ENCODE data around the gene PLRG1. TPM values are rescaled to one million over a fixed set of nuclear protein-coding genes. Genes with fewer than 3 reads are reported as not detected.

Gene PLRG1
- polyA plus RNA-seq, 3 donors: 34.6 to 56.1 (median 52.5) TPM

GRCh38 chr4:154574311-154574710, 24.1 kb upstream of the PLRG1 start:
- 100% methylated on average over 1 of the region's 3 CpGs for WGBS (ENCODE audit: insufficient coverage)
- H3K4me1 ChIP-seq (ENCODE audit: control insufficient read depth in 1 of 2, insufficient read depth in 2 of 2, low read length in 2 of 2): no peaks in the 10 kb centered on the region
- H3K27me3 ChIP-seq (ENCODE audit: control insufficient read depth in 2 of 2, insufficient read depth in 2 of 2, low read length in 2 of 2): no peaks in the 10 kb centered on the region
- H3K27ac ChIP-seq (ENCODE audit: low read depth in 1 of 2, low read length in 2 of 2): no peak overlapping the region
- intact Hi-C loops (cut with micrococcal nuclease): no loop called here
- no peaks in the 10 kb centered on the region for H3K36me3 ChIP-seq (replicated peaks in 1 of 2; ENCODE audit: control insufficient read depth in 1 of 2, insufficient read depth in 2 of 2, low read length in 2 of 2)
- no peaks in the 10 kb centered on the region for H3K79me2 ChIP-seq (ENCODE audit: insufficient read depth, low read length)
- H3K36me3 Mint-ChIP-seq: no peaks in the 10 kb centered on the region
- no peak overlapping the region for H3K4me3 ChIP-seq (replicated peaks in 1 of 3; ENCODE audit: low read depth in 2 of 3, low read length in 3 of 3)
- no peak overlapping the region for H3K27ac Mint-ChIP-seq
- H3K27me3 Mint-ChIP-seq (ENCODE audit: low read depth in 3 of 3): peaks cover 0 to 1% (median 0%) of the 10 kb centered on the region in 3 donors
- no peaks in the 10 kb centered on the region for H3K4me1 Mint-ChIP-seq
- no peak overlapping the region for H3K4me2 ChIP-seq (replicated peaks; ENCODE audit: extremely low read depth, low read length, poor library complexity, severe bottlenecking)
- H2AFZ ChIP-seq (ENCODE audit: insufficient read depth, low read depth, low read length, poor library complexity, severe bottlenecking): no peak overlapping the region
- H3K9me3 Mint-ChIP-seq: peaks cover 0 to 2% (median 0%) of the 10 kb centered on the region in 7 donors
- TF ChIP-seq CTCF (IDR thresholded peaks at IDR 0.05): no peak
- H3K4me3 Mint-ChIP-seq: no peak overlapping the region
- no peak for DNase-seq
- no peaks in the 10 kb centered on the region for H3K9me3 ChIP-seq (replicated peaks in 1 of 2; ENCODE audit: control insufficient read depth in 1 of 2, insufficient read depth in 1 of 2, low read length in 2 of 2)
- no peaks in the 10 kb centered on the region for H4K20me1 ChIP-seq (ENCODE audit: insufficient read depth, low read length)
- H3K9ac ChIP-seq (ENCODE audit: insufficient read depth, low read length, poor library complexity, severe bottlenecking): no peak overlapping the region

- Histone ChIP-seq H3K27ac (ENCODE audit: low read depth in 1 of 2, low read length in 2 of 2) (no peak overlapping the region), H3K27me3 (ENCODE audit: control insufficient read depth in 2 of 2, insufficient read depth in 2 of 2, low read length in 2 of 2) (no peaks in the 10 kb centered on the region), H4K20me1 (ENCODE audit: insufficient read depth, low read length) (no peaks in the 10 kb centered on the region), H3K9me3 (replicated peaks in 1 of 2; ENCODE audit: control insufficient read depth in 1 of 2, insufficient read depth in 1 of 2, low read length in 2 of 2) (no peaks in the 10 kb centered on the region), H3K4me3 (replicated peaks in 1 of 3; ENCODE audit: low read depth in 2 of 3, low read length in 3 of 3) (no peak overlapping the region), H3K4me2 (replicated peaks; ENCODE audit: extremely low read depth, low read length, poor library complexity, severe bottlenecking) (no peak overlapping the region), H3K4me1 (ENCODE audit: control insufficient read depth in 1 of 2, insufficient read depth in 2 of 2, low read length in 2 of 2) (no peaks in the 10 kb centered on the region), H3K36me3 (replicated peaks in 1 of 2; ENCODE audit: control insufficient read depth in 1 of 2, insufficient read depth in 2 of 2, low read length in 2 of 2) (no peaks in the 10 kb centered on the region), H3K79me2 (ENCODE audit: insufficient read depth, low read length) (no peaks in the 10 kb centered on the region), H2AFZ (ENCODE audit: insufficient read depth, low read depth, low read length, poor library complexity, severe bottlenecking) (no peak overlapping the region), H3K9ac (ENCODE audit: insufficient read depth, low read length, poor library complexity, severe bottlenecking) (no peak overlapping the region)
- no peak for DNase-seq
- WGBS (ENCODE audit: insufficient coverage): 57% methylated on average over 1 of the region's 5 CpGs
- no peak for TF ChIP-seq CTCF (IDR thresholded peaks at IDR 0.05)
- H3K9me3 Mint-ChIP-seq: peaks cover 0 to 2% (median 0%) of the 10 kb centered on the region in 7 donors
- H3K4me1 Mint-ChIP-seq: no peaks in the 10 kb centered on the region
- H3K4me3 Mint-ChIP-seq: no peak overlapping the region
- no peaks in the 10 kb centered on the region for H3K36me3 Mint-ChIP-seq
- intact Hi-C loops (cut with micrococcal nuclease): no loop called here
- H3K27me3 Mint-ChIP-seq (ENCODE audit: low read depth in 3 of 3): peaks cover 0 to 1% (median 0%) of the 10 kb centered on the region in 3 donors
- H3K27ac Mint-ChIP-seq: no peak overlapping the region
Observed at GRCh38 chr4:154573190-154573870, 23.1 kb upstream of the PLRG1 start.
